H9 (cell line): Measurements from ENCODE around the gene RAB17. TPM values are rescaled to one million over a fixed set of nuclear protein-coding genes. Genes with fewer than 3 reads are reported as not detected.

ENCODE experiments used
- DNase-seq: peaks from one replicate; pipeline ENCODE4 v3.0.0-alpha.2; 2017
- H2AFZ ChIP-seq: one replicate; pipeline ENCODE4 v1.6.1; 2013; ENCODE audit warnings: mild to moderate bottlenecking, low read length, control low read depth, moderate library complexity
- H2AK5ac ChIP-seq: 2 replicates; pipeline ENCODE4 v1.6.1; 2013; ENCODE audit warnings: low read length, control low read depth, mixed read lengths; ENCODE audit not compliant: insufficient read length
- H2BK120ac ChIP-seq: one replicate; pipeline ENCODE4 v1.6.1; 2013; ENCODE audit warnings: low read depth, mild to moderate bottlenecking, low read length, control low read depth, inconsistent platforms; ENCODE audit not compliant: poor library complexity, severe bottlenecking
- H2BK12ac ChIP-seq: 2 replicates; pipeline ENCODE4 v1.6.1; 2013; ENCODE audit warnings: low read length, control low read depth, mixed read lengths, low read depth; ENCODE audit not compliant: insufficient read length
- H2BK15ac ChIP-seq: 2 replicates; pipeline ENCODE4 v1.6.1; 2013; ENCODE audit warnings: low read depth, low read length, control low read depth
- H2BK20ac ChIP-seq: one replicate; pipeline ENCODE4 v1.6.1; 2013; ENCODE audit warnings: low read depth, mild to moderate bottlenecking, low read length, control low read depth, inconsistent platforms; ENCODE audit not compliant: poor library complexity, severe bottlenecking
- H2BK5ac ChIP-seq: 2 replicates; pipeline ENCODE4 v1.6.1; 2013; ENCODE audit warnings: low read length, control low read depth, mixed read lengths; ENCODE audit not compliant: insufficient read length
- H3K14ac ChIP-seq: 2 replicates; pipeline ENCODE4 v1.6.1; 2013; ENCODE audit warnings: low read length, control low read depth; ENCODE audit not compliant: insufficient read depth
- H3K18ac ChIP-seq: 2 replicates; pipeline ENCODE4 v1.6.1; 2013; ENCODE audit warnings: low read depth, mild to moderate bottlenecking, mixed read lengths, low read length, control low read depth; ENCODE audit not compliant: insufficient read length
- H3K23ac ChIP-seq: 2 replicates; pipeline ENCODE4 v1.6.1; 2013; ENCODE audit warnings: low read length, control low read depth, mixed read lengths, low read depth; ENCODE audit not compliant: insufficient read length
- H3K23me2 ChIP-seq: 2 replicates; pipeline ENCODE4 v1.6.1; 2013; ENCODE audit warnings: low read depth, mild to moderate bottlenecking, mixed read lengths, low read length, control low read depth; ENCODE audit not compliant: insufficient read length, poor library complexity, severe bottlenecking
- H3K27ac ChIP-seq: 2 replicates; pipeline ENCODE4 v1.5.1; 2013; ENCODE audit warnings: low read length, control low read depth, mixed read lengths, low read depth; ENCODE audit not compliant: insufficient read length
- H3K27me3 ChIP-seq: 2 replicates; pipeline ENCODE4 v1.6.1; 2013; ENCODE audit warnings: low read length, control low read depth, inconsistent platforms; ENCODE audit not compliant: insufficient read depth
- H3K4ac ChIP-seq: 2 replicates; pipeline ENCODE4 v1.6.1; 2013; ENCODE audit warnings: low read depth, mild to moderate bottlenecking, control low read depth, inconsistent platforms, low read length, moderate library complexity
- H3K4me1 ChIP-seq: 2 replicates; pipeline ENCODE4 v1.6.1; 2013; ENCODE audit warnings: low read length, control low read depth, inconsistent platforms; ENCODE audit not compliant: insufficient read depth
- H3K4me2 ChIP-seq: 2 replicates; pipeline ENCODE4 v1.6.1; 2013; ENCODE audit warnings: low read length, control low read depth, mixed read lengths; ENCODE audit not compliant: insufficient read length, insufficient read depth
- H3K56ac ChIP-seq: 2 replicates; pipeline ENCODE4 v1.6.1; 2013; ENCODE audit warnings: low read depth, mild to moderate bottlenecking, mixed read lengths, low read length, control low read depth; ENCODE audit not compliant: insufficient read length
- H3K79me1 ChIP-seq: 2 replicates; pipeline ENCODE4 v1.6.1; 2013; ENCODE audit warnings: low read depth, mild to moderate bottlenecking, moderate library complexity, low read length, control low read depth, inconsistent platforms; ENCODE audit not compliant: insufficient read depth, poor library complexity, severe bottlenecking
- H3K79me2 ChIP-seq: 2 replicates; pipeline ENCODE4 v1.6.1; 2013; ENCODE audit warnings: low read length, control low read depth, inconsistent platforms; ENCODE audit not compliant: insufficient read depth
- H3K9ac ChIP-seq: 2 replicates; pipeline ENCODE4 v1.6.1; 2013; ENCODE audit warnings: low read length, control low read depth, mixed read lengths; ENCODE audit not compliant: insufficient read length; ENCODE audit errors: extremely low read depth
- H3K9me3 ChIP-seq: one replicate; pipeline ENCODE4 v1.6.1; 2013; ENCODE audit warnings: low read depth, low read length, inconsistent platforms; ENCODE audit not compliant: control insufficient read depth
- H3T11ph ChIP-seq: one replicate; pipeline ENCODE4 v1.6.1; 2013; ENCODE audit warnings: mild to moderate bottlenecking, low read length, control low read depth, inconsistent platforms
- H4K20me1 ChIP-seq: one replicate; pipeline ENCODE4 v1.6.1; 2013; ENCODE audit not compliant: control insufficient read depth, insufficient read length, insufficient read depth
- H4K5ac ChIP-seq: 2 replicates; pipeline ENCODE4 v1.6.1; 2013; ENCODE audit warnings: low read depth, mild to moderate bottlenecking, mixed read lengths, low read length, control low read depth; ENCODE audit not compliant: insufficient read length
- H4K8ac ChIP-seq: replicated peaks from 2 replicates; pipeline ENCODE4 v1.6.1; 2013; ENCODE audit warnings: low read length, control low read depth, mixed read lengths, low read depth; ENCODE audit not compliant: insufficient read length
- H4K91ac ChIP-seq: 2 replicates; pipeline ENCODE4 v1.6.1; 2013; ENCODE audit warnings: low read depth, mild to moderate bottlenecking, moderate library complexity, mixed read lengths, low read length, control low read depth; ENCODE audit not compliant: insufficient read length
- H3K27ac Mint-ChIP-seq, 3 experiments: 2 replicates in 2 of 3; 3 replicates in 1 of 3; pipeline ENCODE4 v1.8.0; 2020 to 2021; ENCODE audit warnings: mixed read lengths in 3 of 3, mild to moderate bottlenecking in 1 of 3, moderate library complexity in 1 of 3
- H3K27me3 Mint-ChIP-seq: 2 replicates; pipeline ENCODE4 v1.8.0; 2021; ENCODE audit warnings: low read depth, mild to moderate bottlenecking, moderate library complexity, mixed read lengths
- H3K36me3 Mint-ChIP-seq, 3 experiments: 2 replicates in 2 of 3; 3 replicates in 1 of 3; pipeline ENCODE4 v1.8.0; 2020 to 2021; ENCODE audit warnings: low read depth in 3 of 3, mixed read lengths in 3 of 3; ENCODE audit not compliant: insufficient read depth in 1 of 3
- H3K4me1 Mint-ChIP-seq, 2 experiments: 2 replicates each; pipeline ENCODE4 v1.8.0; 2020; ENCODE audit warnings: mixed read lengths in 2 of 2
- H3K4me3 Mint-ChIP-seq, 2 experiments: 2 replicates in 1 of 2; 3 replicates in 1 of 2; pipeline ENCODE4 v1.8.0; 2020 to 2021; ENCODE audit warnings: mild to moderate bottlenecking in 2 of 2, mixed read lengths in 2 of 2, moderate library complexity in 1 of 2
- H3K9me3 Mint-ChIP-seq, 2 experiments: 2 replicates in 1 of 2; 3 replicates in 1 of 2; pipeline ENCODE4 v1.8.0; 2020; ENCODE audit warnings: mild to moderate bottlenecking in 2 of 2, mixed read lengths in 2 of 2, moderate library complexity in 1 of 2
- WGBS: extraction: QIAGEN DNeasy Blood & Tissue Kit; methylation state at CpG from one replicate; pipeline ENCODE4 v1.1.7; 2013; ENCODE audit warnings: missing lambda C conversion rate, low lambda C conversion rate, mixed read lengths; ENCODE audit not compliant: insufficient read length; ENCODE audit errors: extremely low coverage; 5-methylcytosine and 5-hydroxymethylcytosine counted together
- total RNA-seq: library from RNA; stranded (reverse); gene quantifications from 2 replicates; pipeline ENCODE4 v1.2.1, GENCODE V29; 2021
- TF ChIP-seq, protein P1 (sequence below): fragments of 200-600 bp; sonication (generic); conservative IDR thresholded peaks from 3 replicates; pipeline ENCODE4 v1.8.0; 2021; ENCODE audit warnings: antibody characterized with exemption, mild to moderate bottlenecking

The RAB17 gene
- total RNA-seq, 1 experiment from 2014 or later: 31.9 TPM

DNA sequence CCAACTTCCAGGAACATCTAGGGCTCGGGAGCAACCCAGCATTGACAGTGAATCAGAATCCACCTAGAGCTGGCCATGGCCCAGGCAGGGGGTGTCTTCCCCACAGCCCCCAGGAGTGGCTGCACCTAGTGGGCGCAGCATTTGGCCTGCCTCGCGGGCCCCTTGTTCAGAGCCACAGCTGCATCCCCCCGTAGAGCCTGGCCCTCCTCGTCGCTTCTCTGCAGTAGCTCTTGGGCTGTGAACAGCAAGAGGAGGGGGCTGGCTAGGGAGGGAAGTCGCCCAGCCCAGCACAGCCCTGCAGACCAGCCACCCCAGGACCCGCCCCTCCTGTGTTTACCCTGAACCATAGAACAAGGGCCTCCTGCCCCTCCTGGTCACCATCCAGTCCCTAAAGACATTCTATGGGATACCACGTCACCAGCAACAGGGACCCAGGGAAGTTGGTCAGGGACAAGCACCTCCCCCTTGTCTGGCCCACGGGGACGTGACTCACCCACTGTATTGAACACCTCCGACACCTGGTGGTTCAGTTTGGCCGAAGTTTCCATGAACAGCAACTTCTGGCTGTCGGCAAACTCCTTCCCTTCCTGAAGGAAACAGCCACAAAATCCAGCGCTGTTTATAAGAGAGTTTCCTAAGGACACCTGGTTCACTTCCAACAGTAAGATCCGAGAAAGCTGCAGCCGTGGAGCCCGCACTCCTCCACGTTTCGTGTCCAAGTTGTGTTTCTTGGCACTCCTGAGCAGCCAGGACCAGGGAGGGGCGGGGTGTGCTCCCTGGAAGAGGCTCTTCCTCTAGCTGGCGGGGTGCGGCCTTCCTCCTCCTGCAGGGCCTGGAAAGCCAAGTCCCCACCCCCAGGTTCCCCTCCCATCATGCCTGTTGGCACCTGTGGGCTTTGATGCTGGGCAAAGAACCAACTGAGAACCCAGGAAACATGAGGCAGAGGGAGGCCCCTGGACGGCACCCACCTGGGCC is 15.4 kb downstream of the RAB17 start:
- Histone ChIP-seq H3K9ac (no peak overlapping the region), H4K20me1 (no peaks in the 10 kb centered on the region), H2BK120ac (no peak overlapping the region), H3K27me3 (no peaks in the 10 kb centered on the region), H2BK20ac (no peak overlapping the region), H3K4me2 (no peak overlapping the region), H3K79me2 (no peaks in the 10 kb centered on the region), H3T11ph (no peak overlapping the region), H4K8ac (no peak overlapping the region), H3K27ac (no peak overlapping the region), H3K23me2 (no peaks in the 10 kb centered on the region), H3K9me3 (no peaks in the 10 kb centered on the region), H2BK5ac (no peak overlapping the region), H3K4me1 (0 out of 2 replicates have a peak, but pooled peaks cover 3% of the 10 kb centered on the region), H3K18ac (no peak overlapping the region), H3K14ac (no peak overlapping the region; the same call in 1 of the 2 replicates), H2AK5ac (no peak overlapping the region), H3K79me1 (no peaks in the 10 kb centered on the region), H2BK15ac (no peak overlapping the region), H4K91ac (no peak overlapping the region), H3K4ac (no peak overlapping the region), H2BK12ac (no peak overlapping the region), H3K56ac (no peak overlapping the region), H4K5ac (no peak overlapping the region), H3K23ac (no peak overlapping the region), H2AFZ (no peak overlapping the region)
- Mint-ChIP-seq H3K4me3 (no peak overlapping the region), H3K27ac (peak overlapping the region in 1 of 3 experiments; percentile 68; a peak in 1 of 7 replicates), H3K27me3 (no peaks in the 10 kb centered on the region), H3K4me1 (peaks cover 13 to 14% of the 10 kb centered on the region in 2 experiments), H3K36me3 (peaks cover 0 to 34% (median 5%) of the 10 kb centered on the region in 3 experiments; a peak in 4 of 7 replicates), H3K9me3 (no peaks in the 10 kb centered on the region)
- no CpG with 5 or more reads among the region's 25 CpGs for WGBS
- TF ChIP-seq, protein P1, sequence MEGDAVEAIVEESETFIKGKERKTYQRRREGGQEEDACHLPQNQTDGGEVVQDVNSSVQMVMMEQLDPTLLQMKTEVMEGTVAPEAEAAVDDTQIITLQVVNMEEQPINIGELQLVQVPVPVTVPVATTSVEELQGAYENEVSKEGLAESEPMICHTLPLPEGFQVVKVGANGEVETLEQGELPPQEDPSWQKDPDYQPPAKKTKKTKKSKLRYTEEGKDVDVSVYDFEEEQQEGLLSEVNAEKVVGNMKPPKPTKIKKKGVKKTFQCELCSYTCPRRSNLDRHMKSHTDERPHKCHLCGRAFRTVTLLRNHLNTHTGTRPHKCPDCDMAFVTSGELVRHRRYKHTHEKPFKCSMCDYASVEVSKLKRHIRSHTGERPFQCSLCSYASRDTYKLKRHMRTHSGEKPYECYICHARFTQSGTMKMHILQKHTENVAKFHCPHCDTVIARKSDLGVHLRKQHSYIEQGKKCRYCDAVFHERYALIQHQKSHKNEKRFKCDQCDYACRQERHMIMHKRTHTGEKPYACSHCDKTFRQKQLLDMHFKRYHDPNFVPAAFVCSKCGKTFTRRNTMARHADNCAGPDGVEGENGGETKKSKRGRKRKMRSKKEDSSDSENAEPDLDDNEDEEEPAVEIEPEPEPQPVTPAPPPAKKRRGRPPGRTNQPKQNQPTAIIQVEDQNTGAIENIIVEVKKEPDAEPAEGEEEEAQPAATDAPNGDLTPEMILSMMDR: no peak
- DNase-seq: no peak
